GM19099 (cell line): ENCODE results near the gene AQP10.

ENCODE experiments used
- POLR2A ChIP-seq: IDR thresholded peaks from 3 replicates; pipeline ENCODE4 v1.6.1; 2011; ENCODE audit warnings: low read depth; ENCODE audit not compliant: insufficient read length; ENCODE audit errors: extremely low read depth

Gene AQP10

GRCh38 chr1:154358519-154358918 lies 37.6 kb downstream of the AQP10 start:
- TF ChIP-seq POLR2A = no peak

GRCh38 chr1:154360288-154360687 lies 39.4 kb downstream of the AQP10 start:
- TF ChIP-seq POLR2A = no peak

DNA sequence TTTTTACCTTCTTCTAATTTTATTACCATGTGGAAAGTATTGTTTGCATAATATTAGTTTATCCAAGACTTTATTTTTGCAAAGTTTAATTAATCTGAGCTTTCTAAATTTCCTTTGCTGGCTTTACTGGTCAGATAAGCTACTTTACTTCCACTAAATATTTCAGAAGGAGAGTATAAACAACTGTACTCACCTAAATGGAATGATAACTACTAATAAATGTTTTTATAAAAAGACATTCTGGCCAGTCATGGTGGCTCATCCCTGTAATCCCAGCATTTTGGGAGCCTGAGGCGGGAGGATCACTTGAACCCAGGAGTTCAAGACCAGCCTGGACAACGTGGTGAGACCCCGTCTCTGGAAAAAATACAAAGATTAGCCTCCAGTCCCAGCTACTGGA lies 40.5 kb downstream of the AQP10 start:
- TF ChIP-seq POLR2A = no peak

GRCh38 chr1:154371436-154371835 lies 50.5 kb downstream of the AQP10 start:
- TF ChIP-seq POLR2A = no peak
